NCI-H1048 (cell line): ENCODE data around the gene MED22.
"Not testable (repeated sequence)": the region's sequence is repeated elsewhere in the genome, so short reads cannot be mapped to it uniquely, and the experiment has no call there.

ENCODE experiments used
- DNase-seq: peaks from one replicate; lab custom pipeline; 2025; lab: John Stamatoyannopoulos, UW

The MED22 gene

DNA sequence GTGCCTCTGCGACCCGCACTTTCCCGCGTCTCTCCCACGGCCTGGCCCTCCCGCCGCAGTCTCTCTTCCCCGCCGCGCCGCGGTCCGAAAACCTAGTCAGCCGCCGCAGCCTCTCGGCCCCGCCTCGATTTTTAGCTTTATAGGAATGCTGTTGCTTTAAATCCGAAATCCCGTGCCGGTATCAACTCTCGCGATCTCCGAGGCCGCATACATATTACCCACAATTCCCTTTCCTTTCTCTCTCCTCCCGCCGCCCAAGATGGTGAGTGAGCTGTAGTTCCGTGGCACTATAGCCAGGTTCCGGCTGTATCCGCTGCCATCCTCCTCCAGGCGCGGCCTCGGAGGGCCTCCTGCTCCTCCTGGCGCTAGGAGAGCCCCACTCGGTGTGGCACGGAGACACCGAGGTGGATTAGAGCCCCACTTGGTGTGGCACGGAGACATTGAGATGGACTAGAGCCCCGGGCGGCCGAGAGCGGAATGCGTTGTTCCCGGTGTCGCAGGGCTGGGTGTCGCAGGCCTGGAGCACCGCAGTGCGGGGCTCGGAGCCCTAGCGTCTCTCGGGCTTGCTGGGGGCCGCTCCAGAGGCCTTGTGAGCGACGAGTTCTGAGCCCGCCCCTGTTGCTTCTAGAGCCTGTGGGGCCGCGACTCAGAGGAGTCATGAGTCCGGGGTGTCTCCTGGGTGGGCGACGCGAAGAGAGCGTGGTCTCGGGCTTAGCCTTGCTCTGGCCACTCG is at the start of gene MED22, which contains the start of gene RPL7A:
Gene MED22 (minus strand): TSS at position 147 of the 733 bp plus-strand sequence. CDS start 1,469 bp downstream, outside the sequence.
Gene RPL7A (plus strand): TSS at position 234 of the 733 bp plus-strand sequence. CDS start 26 bp downstream, at position 260.
- DNase-seq, result peak; percentile 88

DNA sequence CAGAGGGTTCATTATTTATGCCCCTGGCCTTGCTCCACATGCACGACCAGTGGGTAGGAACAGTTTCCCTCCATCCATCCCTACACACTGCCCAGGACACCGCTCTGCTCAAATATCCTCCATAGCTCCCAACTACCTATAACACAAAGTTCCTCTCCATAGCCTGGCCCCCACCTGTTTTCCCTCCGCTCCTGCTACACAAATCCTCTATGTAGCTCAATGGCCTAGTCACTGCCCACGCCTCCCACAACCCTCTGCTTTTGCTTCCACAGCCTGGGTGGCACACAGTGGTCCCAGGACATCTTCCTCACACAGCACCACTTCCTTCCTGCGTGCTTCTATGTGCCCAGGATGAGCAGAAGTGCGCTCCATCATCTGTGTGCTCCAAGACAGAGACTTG is 49.4 kb upstream of the MED22 start:
- no peak for DNase-seq

DNA sequence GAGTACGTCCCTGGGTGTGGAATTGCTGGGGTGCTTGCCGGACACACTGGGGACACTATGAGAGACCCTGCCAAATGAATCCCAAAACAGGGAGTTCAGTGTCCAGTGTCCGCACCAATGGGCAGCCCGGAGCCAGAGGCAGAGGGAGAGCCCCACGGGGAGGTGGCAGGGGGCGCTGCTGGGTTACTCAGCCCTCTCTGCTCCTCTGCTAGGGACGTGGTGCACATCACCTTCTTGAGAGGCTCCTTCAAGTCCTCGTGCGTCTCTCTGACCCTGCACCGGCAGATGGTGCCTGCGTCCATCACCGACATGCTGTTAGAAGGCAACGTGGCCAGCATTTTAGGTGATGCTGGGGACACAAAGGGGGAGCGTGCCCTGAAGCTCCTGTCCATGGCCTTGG is 49.0 kb upstream of the MED22 start:
- DNase-seq, result no peak

DNA sequence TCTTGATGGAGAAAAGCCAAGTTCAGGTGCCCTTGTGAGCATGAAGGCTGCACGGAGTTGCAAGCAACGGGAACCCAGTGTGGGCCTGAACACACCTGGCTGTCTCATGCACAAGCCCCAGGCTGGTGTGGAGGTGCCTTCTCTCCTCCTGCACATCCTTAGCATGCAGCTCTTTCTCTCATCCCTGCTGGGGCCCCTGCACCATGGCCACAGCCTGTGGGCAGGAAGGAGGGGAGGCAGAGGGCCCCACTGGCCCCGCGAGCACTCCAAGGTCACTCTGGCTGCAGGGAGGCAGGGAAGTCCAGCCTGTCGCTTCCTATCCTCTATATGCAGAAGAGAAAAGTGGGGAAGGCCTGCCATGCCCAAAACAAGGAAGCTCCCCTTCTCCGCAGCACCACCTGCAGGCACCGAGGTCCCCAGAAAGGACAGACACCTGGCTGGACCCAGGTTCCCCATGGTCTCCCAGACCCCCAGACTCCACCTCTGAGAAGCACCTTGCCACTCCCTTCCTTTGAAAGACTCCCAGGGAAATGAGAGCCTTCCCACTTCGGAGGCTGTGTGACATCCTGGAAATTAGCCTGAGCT is 46.8 kb upstream of the MED22 start:
- no peak for DNase-seq

- DNase-seq, result no peak
Observed at GRCh38 chr9:133393399-133393798, 45.5 kb upstream of the MED22 start.

DNA sequence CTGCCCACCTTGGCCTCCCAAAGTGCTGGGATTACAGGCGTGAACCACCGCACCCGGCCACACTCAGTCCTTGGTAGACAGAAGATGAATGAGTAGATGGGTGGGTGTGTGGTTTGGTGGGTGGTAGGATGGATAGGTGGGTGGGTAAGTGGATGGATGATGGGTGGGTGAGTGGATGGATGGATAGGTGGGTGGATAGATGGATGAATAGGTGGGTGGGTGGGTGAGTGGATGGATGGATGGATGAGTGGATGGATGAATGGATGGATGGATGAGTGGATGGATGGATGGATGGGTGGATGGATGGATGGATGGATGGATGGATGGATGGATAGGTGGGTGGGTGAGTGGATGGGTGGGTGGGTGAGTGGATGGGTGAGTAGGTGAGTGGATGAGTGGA is 44.4 kb upstream of the MED22 start:
- DNase-seq, result not testable (repeated sequence)

GRCh38 chr9:133391449-133391848 is 43.5 kb upstream of the MED22 start:
- not testable (repeated sequence) for DNase-seq

DNA sequence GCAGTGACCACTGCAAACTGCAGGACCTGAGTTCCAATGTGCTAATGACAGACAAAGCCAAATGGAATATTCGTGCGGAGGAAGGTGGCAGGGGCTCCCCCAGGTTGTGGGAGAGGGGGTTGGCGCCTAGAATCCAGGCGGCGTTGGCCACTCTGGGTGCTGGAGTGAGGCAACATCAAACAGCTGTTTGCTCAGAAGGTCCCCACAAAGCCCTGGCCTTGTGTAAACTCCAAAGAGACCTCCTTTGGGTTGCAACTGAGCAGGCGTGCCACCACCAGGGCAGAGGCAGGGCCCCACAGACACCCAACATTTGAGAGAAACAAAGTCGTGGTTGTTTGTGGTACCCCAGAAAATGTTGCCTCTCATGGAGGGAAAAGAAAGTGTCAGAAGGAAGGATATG is 42.8 kb upstream of the MED22 start:
- DNase-seq, result no peak

GRCh38 chr9:133389562-133389961 is 41.6 kb upstream of the MED22 start:
- no peak for DNase-seq

- no peak for DNase-seq
Observed at GRCh38 chr9:133389025-133389557, 41.2 kb upstream of the MED22 start.

GRCh38 chr9:133387680-133388079 is 39.7 kb upstream of the MED22 start:
- DNase-seq, result no peak

- DNase-seq, result no peak
Observed at GRCh38 chr9:133386338-133386737, 38.4 kb upstream of the MED22 start.

GRCh38 chr9:133385452-133385851 is 37.5 kb upstream of the MED22 start:
- no peak for DNase-seq

DNA sequence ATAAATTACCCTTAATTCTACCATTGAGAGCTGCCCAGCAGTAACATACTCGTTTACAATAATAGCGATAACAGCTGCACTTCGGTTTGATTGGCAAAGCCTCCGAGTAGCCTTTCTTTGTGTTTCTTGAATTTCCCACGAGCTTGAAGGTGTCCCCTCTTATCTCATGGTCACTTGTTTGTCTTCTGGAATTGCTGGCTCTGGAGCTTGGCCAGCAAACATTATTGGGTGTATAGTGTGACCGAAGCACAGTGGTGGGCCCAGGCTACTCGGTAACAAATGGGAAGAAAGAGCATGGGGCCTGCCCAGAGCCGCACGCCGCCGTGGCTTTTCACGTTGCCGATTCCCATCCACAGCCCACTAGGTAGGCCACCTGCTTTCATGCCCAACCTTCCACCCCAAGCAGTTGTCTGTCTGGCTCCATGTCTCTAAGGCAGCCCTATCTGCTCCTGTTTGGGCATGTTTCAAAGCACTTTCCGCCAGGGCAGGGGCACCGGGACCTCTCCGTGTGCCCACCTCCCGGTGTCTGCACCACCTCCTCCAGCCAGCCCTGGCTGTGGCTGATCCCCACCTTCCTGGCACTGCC is 36.9 kb upstream of the MED22 start:
- no peak for DNase-seq

GRCh38 chr9:133383438-133383837 is 35.5 kb upstream of the MED22 start:
- no peak for DNase-seq

DNA sequence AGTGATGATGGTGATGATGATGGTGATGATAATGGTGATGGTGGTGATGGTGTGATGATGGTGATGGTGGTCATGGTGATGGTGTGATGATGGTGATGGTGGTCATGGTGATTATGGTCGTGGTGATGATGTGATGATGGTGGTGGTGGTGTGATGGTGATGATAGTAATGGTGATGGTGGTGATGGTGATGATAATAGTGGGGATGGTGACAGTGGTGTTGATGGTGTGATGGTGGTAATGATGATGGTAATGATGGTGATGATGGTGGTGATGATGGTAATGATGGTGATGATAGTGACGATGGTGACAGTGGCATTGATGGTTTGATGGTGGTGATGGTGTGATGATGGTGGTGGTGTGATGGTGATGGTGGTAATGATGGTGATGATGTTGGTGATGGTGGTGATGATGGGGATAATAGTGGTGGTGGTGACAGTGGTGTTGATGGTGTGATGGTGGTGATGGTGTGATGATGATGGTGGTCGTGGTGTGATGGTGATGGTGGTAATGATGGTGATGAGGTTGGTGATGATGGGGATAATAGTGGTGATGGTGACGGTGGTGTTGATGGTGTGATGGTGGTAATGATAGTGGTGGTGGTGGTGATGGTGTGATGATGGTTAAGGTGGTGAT is 34.7 kb upstream of the MED22 start:
- no peak for DNase-seq

GRCh38 chr9:133380734-133381133 is 32.8 kb upstream of the MED22 start:
- no peak for DNase-seq

DNA sequence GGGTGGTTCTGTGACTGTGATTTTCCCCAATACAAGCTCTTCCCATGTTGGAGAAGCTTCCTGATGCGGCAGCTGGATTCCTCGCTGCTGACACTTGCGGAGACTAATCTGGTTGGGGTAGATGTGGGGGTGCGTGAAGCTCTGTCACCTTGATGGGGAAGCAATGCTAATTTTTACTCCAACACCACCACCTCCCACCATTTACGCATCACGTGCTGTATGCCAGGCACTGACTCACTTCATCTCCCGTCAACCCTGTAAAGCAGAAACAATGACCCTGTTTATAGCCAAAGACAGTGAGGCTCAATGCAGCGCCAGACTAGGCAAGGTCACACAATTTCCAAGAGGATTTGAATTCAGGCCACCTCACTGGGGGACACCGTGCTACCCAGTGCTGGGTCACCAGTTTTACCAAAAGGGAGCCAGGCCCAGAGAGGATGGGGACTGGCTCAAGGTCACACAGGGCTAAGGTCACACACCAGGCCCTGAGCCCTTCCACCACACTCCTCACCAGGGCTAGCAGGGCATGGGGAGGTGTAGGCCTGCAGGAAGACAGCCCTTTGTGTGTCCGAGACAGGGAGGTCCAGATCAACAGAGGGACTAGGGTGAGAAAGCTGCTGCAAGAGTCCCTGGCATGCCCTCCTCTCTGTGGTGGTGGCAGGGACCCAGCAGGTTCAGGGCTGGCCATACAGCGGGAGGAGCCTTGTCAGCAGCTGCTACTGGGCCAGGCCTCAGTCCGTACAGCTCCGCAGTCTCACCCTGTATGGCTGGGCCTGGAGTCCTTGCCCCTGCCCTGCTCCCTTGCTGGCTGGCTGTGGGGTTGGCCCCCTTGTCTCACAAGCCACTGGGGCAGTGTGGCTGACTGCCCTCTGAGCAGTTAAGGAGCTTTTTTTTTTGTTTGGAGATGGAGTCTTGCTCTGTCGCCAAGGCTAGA is 31.5 kb upstream of the MED22 start:
- no peak for DNase-seq

GRCh38 chr9:133378408-133378962 is 30.6 kb upstream of the MED22 start:
- no peak for DNase-seq

DNA sequence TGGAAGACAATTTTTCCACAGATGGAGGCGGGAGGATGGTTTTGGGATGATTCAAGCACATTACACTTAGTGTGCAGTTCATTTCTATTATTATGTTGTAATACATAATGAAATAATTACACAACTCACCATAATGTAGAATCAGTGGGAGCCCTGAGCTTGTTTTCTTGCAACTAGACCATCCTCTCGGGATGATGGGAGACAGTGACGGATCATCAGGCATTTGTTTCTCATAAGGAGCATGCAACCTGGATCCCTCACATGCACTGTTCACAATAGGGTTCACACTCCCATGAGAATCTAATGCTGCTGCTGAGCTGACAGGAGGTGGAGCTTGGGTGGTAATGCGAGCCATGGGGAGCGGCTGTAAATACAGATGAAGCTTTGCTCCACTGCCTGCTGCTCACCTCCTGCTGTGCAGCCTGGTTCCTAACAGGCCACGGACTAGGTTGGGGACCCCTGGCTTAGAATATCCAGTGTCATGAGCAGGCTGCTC is 29.8 kb upstream of the MED22 start:
- DNase-seq, result no peak

DNA sequence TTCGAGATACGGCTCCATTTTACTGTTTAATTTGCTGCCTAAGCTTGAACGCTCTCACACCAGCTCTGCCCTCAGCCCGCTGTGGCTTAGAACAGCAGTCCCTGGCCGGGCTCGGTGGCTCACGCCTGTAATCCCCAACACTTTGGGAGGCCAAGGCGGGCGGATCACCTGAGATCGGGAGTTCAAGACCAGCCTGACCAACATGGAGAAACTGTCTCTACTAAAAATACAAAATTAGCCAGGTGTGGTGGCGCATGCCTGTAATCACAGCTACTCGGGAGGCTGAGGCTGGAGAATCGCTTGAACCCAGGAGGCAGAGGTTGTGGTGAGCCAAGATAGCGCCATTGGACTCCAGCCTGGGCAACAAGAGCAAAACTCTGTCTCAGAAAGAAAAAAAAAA is 29.3 kb upstream of the MED22 start:
- not testable (repeated sequence) for DNase-seq
